ENCODE measurements around the gene OSR1.

DNA sequence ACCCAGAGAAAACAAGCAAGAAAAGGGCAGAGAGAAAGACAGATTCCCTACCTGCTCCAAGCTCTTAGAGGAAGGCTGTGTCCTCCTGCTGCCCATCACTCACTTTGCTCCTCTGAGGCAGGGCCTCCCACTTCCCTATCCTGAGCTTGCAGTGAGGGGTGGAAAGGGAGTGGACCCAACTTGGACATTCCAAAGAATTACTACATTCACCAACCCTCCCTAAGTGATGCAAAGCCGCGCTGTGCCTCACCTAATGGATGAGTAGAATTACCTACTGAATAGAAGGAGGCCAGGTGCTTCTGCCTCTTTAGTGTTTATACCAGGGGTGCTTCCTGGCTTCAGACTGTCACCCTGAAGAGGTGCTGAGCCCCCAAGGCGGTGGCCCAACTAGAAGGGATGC is 5.6 kb upstream of the OSR1 start:
- TF ChIP-seq, protein P1, sequence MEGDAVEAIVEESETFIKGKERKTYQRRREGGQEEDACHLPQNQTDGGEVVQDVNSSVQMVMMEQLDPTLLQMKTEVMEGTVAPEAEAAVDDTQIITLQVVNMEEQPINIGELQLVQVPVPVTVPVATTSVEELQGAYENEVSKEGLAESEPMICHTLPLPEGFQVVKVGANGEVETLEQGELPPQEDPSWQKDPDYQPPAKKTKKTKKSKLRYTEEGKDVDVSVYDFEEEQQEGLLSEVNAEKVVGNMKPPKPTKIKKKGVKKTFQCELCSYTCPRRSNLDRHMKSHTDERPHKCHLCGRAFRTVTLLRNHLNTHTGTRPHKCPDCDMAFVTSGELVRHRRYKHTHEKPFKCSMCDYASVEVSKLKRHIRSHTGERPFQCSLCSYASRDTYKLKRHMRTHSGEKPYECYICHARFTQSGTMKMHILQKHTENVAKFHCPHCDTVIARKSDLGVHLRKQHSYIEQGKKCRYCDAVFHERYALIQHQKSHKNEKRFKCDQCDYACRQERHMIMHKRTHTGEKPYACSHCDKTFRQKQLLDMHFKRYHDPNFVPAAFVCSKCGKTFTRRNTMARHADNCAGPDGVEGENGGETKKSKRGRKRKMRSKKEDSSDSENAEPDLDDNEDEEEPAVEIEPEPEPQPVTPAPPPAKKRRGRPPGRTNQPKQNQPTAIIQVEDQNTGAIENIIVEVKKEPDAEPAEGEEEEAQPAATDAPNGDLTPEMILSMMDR (IDR thresholded peaks at IDR 0.05 in 8 of 11, conservative IDR thresholded peaks at IDR 0.05 in 3 of 11): no peak
- no peak for TF ChIP-seq POLR2A (IDR thresholded peaks at IDR 0.05)

All from spleen (tissue), 7 donors.